ENCODE results near the gene SLC35A4.
"Not testable (repeated sequence)": the region's sequence is repeated elsewhere in the genome, so short reads cannot be mapped to it uniquely, and the experiment has no call there.

The SLC35A4 gene

DNA sequence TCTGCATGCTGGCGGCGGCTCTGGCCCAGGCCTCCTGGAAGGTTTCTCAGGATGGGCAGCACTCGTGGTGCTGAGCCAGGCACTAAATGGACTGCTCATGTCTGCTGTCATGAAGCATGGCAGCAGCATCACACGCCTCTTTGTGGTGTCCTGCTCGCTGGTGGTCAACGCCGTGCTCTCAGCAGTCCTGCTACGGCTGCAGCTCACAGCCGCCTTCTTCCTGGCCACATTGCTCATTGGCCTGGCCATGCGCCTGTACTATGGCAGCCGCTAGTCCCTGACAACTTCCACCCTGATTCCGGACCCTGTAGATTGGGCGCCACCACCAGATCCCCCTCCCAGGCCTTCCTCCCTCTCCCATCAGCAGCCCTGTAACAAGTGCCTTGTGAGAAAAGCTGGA is 3.2 kb downstream of the SLC35A4 start:
- peak overlapping the region; percentile 54 for H3K27ac Mint-ChIP-seq
- H3K9me3 Mint-ChIP-seq, result no peaks in the 10 kb centered on the region
- H3K4me1 Mint-ChIP-seq, result peaks cover 56% of the 10 kb centered on the region
- ATAC-seq (no peak), DNase-seq (ENCODE audit: low spot score in 2 of 2) (no peak)
- peak overlapping the region; percentile 82 for H3K4me3 Mint-ChIP-seq
- H3K36me3 Mint-ChIP-seq, result peaks cover 34% of the 10 kb centered on the region

DNA sequence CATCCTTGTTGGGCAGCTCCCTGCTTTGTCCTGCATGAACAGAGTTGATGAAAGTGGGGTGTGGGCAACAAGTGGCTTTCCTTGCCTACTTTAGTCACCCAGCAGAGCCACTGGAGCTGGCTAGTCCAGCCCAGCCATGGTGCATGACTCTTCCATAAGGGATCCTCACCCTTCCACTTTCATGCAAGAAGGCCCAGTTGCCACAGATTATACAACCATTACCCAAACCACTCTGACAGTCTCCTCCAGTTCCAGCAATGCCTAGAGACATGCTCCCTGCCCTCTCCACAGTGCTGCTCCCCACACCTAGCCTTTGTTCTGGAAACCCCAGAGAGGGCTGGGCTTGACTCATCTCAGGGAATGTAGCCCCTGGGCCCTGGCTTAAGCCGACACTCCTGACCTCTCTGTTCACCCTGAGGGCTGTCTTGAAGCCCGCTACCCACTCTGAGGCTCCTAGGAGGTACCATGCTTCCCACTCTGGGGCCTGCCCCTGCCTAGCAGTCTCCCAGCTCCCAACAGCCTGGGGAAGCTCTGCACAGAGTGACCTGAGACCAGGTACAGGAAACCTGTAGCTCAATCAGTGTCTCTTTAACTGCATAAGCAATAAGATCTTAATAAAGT is 3.9 kb downstream of the SLC35A4 start:
- DNase-seq (ENCODE audit: low spot score in 2 of 2) (peak in 1 of 2 donors; percentile 48), ATAC-seq (no peak)
- peaks cover 34% of the 10 kb centered on the region for H3K36me3 Mint-ChIP-seq
- H3K9me3 Mint-ChIP-seq, result no peaks in the 10 kb centered on the region
- peaks cover 55% of the 10 kb centered on the region for H3K4me1 Mint-ChIP-seq
- H3K4me3 Mint-ChIP-seq, result peak overlapping the region; percentile 35
- peak overlapping the region; percentile 84 for H3K27ac Mint-ChIP-seq

DNA sequence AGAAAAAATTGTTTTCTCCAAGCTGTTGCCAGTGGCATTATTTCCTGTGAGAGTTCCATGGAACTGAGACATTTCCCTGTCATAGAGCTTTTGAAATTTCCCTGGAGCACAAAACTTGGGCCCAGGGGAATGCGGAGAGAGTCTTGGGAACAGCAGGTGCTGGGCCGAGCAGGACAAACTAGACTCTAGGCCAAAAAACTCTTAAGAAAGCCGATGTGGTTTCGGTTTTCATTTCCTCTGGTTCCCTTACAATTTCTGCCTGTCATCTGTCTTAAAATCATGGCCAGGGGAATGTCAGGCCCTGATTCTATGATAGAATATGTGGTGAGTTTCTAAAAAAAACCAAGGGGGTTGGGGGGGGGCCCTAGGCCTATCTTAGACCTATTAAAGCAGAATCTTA is 4.6 kb downstream of the SLC35A4 start:
- no peaks in the 10 kb centered on the region for H3K9me3 Mint-ChIP-seq
- peak overlapping the region; percentile 84 for H3K27ac Mint-ChIP-seq
- ATAC-seq (no peak), DNase-seq (ENCODE audit: low spot score in 2 of 2) (no peak)
- peaks cover 29% of the 10 kb centered on the region for H3K36me3 Mint-ChIP-seq
- peaks cover 49% of the 10 kb centered on the region for H3K4me1 Mint-ChIP-seq
- peak overlapping the region; percentile 35 for H3K4me3 Mint-ChIP-seq

DNA sequence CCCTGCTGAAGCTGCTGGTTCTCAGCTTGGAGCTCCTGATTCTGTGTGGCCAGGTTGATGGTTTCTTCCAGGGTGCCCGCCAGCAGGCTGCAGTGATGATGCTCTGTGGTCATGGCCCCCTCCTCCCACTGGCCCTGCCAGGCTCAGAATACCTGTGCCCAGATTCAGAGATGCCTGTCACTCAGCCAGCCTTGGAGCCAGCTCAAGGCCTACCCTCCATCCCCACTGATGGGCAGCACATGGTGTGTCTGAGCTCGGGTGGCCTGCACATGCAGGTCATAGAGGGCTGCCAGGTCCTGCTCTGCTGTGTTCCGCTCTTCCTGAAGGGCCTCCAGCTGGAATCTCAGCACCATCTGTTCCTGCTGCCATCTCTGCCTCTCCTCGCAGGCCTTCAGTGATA is 5.4 kb downstream of the SLC35A4 start:
- H3K4me1 Mint-ChIP-seq, result peaks cover 47% of the 10 kb centered on the region
- peak overlapping the region; percentile 84 for H3K27ac Mint-ChIP-seq
- ATAC-seq (no peak), DNase-seq (ENCODE audit: low spot score in 2 of 2) (no peak)
- no peaks in the 10 kb centered on the region for H3K9me3 Mint-ChIP-seq
- H3K4me3 Mint-ChIP-seq, result no peak overlapping the region
- peaks cover 20% of the 10 kb centered on the region for H3K36me3 Mint-ChIP-seq

DNA sequence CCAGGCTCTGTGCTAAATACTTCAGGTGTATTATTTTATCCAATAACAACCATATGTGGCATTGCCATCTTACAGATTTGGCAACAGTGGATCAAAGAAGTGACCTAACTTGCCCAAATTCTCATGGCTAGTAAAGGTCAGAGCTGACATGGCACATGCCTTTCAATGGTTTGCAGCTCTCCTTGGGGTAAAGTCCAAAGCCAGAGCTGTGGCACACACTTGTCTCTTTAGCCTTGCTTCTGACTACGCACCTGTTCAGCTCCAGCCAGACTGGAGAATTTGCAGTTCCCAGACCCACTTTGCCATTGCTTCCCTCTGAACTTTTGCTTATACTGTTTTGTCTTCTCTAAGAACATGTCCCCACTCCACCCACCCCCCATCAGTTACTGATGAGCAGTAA is 5.9 kb downstream of the SLC35A4 start:
- ATAC-seq, result no peak
- Mint-ChIP-seq H3K4me1 (peaks cover 43% of the 10 kb centered on the region), H3K27ac (peak overlapping the region; percentile 84), H3K4me3 (no peak overlapping the region), H3K36me3 (peaks cover 16% of the 10 kb centered on the region), H3K9me3 (no peaks in the 10 kb centered on the region)
- no peak for DNase-seq (ENCODE audit: low spot score in 2 of 2)

DNA sequence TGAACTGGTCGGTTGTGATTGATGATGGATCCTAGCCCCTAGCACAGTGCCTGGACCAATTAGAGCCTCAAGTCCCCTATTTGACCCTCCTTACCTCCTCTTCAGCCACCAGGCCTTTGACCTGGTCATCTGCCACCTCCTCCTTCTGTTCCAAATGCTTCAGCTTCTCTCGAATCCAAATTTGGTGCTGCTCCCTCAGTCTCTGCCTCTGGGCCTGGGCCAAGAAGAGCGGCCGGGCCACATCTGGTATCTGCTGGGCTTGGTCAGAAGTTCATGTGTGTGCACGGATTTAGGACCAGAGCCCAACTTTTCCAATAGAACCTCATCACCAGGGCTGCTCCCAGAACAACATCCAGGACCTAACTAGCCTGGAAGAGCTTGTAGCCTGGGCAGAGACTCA is 6.5 kb downstream of the SLC35A4 start:
- no peak for ATAC-seq
- Mint-ChIP-seq H3K9me3 (no peaks in the 10 kb centered on the region), H3K4me1 (peaks cover 37% of the 10 kb centered on the region), H3K27ac (peak overlapping the region; percentile 84), H3K36me3 (peaks cover 16% of the 10 kb centered on the region), H3K4me3 (no peak overlapping the region)
- DNase-seq (ENCODE audit: low spot score in 2 of 2), result no peak

DNA sequence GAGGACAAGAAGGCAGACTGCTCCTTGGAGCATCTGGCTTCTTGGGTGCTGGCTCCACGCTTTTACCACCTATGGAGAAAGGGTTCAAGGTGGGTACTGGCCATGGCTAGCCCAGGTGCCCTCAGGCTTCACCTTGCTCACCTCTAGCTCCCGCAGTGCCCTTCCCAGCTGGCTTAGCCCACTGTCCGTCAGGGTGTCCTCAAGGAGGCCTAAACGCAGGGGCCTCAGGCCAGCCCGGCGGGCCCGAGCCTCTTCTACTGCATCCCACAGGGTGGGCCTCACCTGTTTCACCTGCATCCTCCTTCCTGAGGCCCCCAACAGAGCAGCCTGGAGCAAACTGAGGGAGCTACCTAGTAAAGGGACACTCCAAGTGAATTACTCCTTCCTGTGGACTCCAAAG is 9.1 kb downstream of the SLC35A4 start:
- Mint-ChIP-seq H3K4me1 (peaks cover 12% of the 10 kb centered on the region), H3K9me3 (no peaks in the 10 kb centered on the region), H3K36me3 (peaks cover 6% of the 10 kb centered on the region), H3K4me3 (no peak overlapping the region), H3K27ac (no peak overlapping the region)
- DNase-seq (ENCODE audit: low spot score in 2 of 2), result no peak
- no peak for ATAC-seq

DNA sequence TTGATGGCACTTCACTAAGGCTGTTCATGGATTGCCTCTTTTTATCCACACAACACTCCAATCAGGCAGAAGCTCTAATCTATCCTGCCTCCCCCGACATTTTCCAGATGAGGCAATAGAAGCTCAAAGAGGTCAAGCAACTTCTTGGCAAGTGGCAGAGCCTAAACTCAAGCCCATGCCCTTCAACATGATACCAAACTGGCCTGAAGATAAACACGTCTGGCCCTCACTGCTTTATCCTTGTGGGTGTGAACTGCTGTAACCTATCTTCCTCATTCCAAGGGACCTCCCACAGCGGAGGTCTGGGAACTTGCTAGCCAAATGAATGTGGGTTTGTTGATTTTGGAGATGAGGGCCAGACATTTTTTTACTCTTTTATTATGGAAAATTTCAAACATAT is 9.5 kb downstream of the SLC35A4 start:
- DNase-seq (ENCODE audit: low spot score in 2 of 2), result no peak
- H3K4me3 Mint-ChIP-seq, result no peak overlapping the region
- H3K9me3 Mint-ChIP-seq, result no peaks in the 10 kb centered on the region
- H3K4me1 Mint-ChIP-seq, result peaks cover 8% of the 10 kb centered on the region
- no peak overlapping the region for H3K27ac Mint-ChIP-seq
- H3K36me3 Mint-ChIP-seq, result peaks cover 6% of the 10 kb centered on the region
- no peak for ATAC-seq

DNA sequence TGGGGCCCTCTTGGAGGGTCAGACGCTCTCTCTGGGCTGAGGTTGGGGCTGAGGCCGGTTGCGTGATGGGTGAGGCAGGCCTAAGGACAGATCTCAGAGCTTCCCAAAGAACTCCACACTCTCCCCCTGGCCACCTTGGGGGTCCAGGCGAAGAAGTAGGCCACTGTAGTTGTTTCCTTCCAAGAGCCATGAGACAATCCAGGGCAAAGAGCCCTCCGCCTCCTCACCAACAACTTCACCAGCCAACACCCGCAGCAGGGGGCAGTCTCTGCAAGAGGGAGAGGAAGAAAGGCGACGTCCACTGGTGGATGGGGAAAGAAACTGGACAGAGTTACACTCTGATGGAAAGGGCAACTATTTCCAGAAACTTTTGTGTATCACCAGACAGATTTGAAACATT is 10.7 kb downstream of the SLC35A4 start:
- H3K9me3 Mint-ChIP-seq, result no peaks in the 10 kb centered on the region
- ATAC-seq, result no peak
- H3K4me1 Mint-ChIP-seq, result peaks cover 2% of the 10 kb centered on the region
- peak overlapping the region; percentile 37 for H3K27ac Mint-ChIP-seq
- no peak for DNase-seq (ENCODE audit: low spot score in 2 of 2)
- H3K36me3 Mint-ChIP-seq, result peaks cover 6% of the 10 kb centered on the region
- H3K4me3 Mint-ChIP-seq, result no peak overlapping the region

DNA sequence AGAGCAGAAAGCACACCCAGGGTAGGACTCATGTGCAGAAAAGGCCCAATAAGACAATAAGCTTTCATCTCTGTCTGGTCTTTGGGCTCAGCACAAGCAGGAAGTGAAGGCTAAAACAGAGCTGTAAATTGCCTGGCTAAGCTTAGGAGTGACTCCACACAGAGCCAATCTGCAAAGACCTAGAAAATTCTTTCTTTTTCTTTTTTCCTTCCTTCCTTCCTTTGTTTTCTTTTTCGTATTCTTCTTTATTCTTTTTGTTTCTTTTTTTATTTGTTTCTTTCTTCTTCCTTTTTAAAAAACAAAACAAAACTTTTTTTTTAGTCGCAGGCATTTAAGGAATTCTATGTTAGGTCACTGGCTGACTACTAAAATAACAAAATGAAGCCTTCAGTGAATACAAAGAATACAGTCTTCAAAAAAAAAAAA is 12.2 kb downstream of the SLC35A4 start:
- DNase-seq (ENCODE audit: low spot score in 2 of 2) (no peak), ATAC-seq (no peak)
- Mint-ChIP-seq H3K36me3 (no peaks in the 10 kb centered on the region), H3K27ac (peak overlapping the region; percentile 29), H3K9me3 (no peaks in the 10 kb centered on the region), H3K4me1 (no peaks in the 10 kb centered on the region), H3K4me3 (no peak overlapping the region)

DNA sequence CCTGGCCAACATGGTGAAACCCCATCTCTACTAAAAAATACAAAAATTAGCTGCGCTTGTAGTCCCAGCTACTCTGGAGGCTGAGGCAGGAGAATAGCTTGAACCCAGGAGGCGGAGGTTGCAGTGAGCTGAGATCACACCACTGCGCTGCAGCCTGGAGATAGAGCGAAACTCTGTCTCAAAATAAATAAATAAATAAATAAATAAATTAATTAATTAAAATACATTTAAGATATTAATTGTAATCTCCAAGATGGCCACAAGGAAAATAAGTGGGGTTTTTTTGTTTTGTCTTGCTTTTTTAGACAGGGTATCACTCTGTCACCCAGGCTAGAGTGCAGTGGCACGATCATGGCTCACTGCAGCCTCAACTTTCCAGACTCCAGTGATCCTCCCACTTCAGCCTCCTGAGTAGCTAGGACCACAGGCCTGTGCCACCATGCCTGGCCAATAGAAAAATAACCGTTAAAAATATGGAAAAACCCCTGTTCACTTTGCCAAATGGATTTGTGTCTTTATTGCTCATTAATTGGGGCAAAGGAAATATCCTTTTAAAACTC is 14.6 kb downstream of the SLC35A4 start:
- ATAC-seq, H3K27ac Mint-ChIP-seq, H3K4me1 Mint-ChIP-seq: not testable (repeated sequence)

DNA sequence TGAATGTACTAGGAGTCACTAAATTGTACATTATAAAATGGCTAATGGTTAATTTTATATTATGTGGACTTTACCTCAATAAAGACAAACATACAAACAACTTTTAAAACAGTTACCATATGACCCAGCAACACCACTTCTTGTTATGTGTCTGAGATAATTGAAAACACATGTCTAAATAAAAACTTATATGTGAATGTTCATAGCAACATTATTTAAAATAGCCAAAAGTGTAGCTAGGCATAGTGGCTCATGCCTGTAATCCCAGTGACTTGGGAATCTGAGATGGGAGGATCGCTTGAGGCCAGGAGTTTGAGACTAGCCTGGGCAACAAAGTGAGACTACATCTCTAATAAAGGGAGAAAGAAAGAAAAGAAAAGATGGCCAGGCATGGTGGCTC is 22.9 kb downstream of the SLC35A4 start:
- H3K4me1 Mint-ChIP-seq, result no peaks in the 10 kb centered on the region

More for the DNA sequence above, 14.6 kb downstream of the SLC35A4 start:
- H3K9me3 Mint-ChIP-seq; H3K4me3 Mint-ChIP-seq; DNase-seq (ENCODE audit: low spot score in 2 of 2); H3K36me3 Mint-ChIP-seq: not testable (repeated sequence)

DNA sequence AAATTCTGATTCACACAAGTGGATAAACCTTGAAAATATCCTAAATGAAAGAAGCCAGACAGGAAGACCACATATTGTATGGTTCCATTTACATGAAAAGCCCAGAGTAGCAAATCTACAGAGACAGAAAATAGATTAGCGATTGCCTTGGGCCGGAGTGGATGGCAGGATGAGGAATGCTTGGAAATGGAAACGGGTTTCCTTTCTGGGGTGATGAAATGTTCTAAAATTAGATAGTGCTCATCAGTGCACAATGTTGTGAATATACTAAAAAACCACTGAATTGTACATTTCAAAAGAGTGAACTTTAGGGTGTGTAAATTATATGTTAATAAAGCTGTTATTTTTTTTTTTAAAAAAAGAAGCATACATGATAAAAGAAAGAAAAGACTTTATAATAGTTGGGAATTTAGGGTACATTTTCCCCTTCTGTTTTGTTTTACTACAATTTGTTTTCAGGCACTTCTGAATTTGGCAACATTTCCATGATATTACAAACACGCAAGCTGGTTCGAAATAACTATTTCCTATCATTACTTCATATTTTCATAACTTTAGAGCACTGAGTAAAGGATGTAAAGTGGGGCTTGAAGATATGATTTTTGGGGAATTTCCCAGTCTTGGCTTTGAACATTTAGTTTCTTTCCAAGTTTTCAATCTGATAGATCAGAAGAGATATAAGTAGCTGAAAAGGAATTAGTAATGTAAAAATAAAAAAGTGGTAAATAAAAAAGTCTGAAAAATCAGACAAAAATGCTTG is 23.9 kb downstream of the SLC35A4 start:
- H3K27ac Mint-ChIP-seq, result no peak overlapping the region
- H3K4me1 Mint-ChIP-seq, result no peaks in the 10 kb centered on the region
- no peak overlapping the region for H3K4me3 Mint-ChIP-seq
- no peaks in the 10 kb centered on the region for H3K9me3 Mint-ChIP-seq
- DNase-seq (ENCODE audit: low spot score in 2 of 2) (no peak), ATAC-seq (no peak)
- no peaks in the 10 kb centered on the region for H3K36me3 Mint-ChIP-seq

More for the DNA sequence above, 22.9 kb downstream of the SLC35A4 start:
- no peak overlapping the region for H3K27ac Mint-ChIP-seq
- no peak for DNase-seq (ENCODE audit: low spot score in 2 of 2)
- ATAC-seq, result no peak
- no peaks in the 10 kb centered on the region for H3K36me3 Mint-ChIP-seq
- no peak overlapping the region for H3K4me3 Mint-ChIP-seq
- no peaks in the 10 kb centered on the region for H3K9me3 Mint-ChIP-seq

DNA sequence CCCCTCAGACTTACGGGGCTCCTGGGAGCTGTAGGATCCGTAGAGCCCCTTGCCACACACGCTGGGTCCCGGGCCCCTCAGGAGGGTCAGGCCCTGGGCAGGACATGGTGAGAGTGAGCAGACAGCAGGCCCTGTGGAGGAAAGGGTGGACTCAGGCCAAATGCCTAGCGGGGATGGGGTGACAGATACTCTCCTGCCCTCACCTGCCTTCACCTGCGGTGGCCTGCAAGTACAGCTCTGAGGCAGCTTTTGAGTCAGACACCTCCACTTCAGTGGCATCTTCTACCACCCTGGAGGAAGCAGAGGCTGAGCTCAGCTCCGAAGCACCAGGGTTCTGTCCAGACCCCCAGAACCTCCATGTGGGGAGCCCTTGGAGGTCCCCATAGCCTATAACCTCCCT is 26.2 kb downstream of the SLC35A4 start:
- no peak overlapping the region for H3K27ac Mint-ChIP-seq
- H3K4me1 Mint-ChIP-seq, result no peaks in the 10 kb centered on the region

DNA sequence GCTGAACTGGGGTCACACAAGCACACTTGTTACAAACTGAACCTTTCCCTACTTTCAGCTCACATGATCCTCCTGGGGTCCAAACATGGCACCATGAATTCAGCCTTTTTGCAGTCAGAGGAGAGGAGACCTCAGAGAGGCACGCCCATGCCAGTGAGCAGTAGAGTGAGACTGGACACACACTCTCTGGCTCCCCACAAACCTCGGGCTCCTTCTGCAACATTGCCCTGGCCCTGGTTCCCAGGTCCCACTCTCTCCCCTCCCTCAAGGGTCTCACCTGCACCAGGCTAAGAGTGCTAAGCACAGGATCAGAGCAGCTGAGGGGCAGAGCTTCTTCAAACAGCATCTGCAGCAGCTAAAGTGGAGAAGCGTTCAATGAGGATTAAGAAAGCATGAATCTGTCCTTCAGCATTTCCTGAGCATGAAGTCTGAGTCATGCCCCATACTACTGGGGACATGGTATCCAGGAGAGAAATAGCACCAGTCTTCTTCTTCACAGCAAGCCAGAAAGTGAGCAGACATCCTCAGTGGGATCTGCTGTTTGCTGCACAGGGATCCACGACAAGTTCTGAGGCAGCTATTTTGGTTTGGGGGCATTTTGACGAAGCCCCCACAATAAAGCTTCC is 27.2 kb downstream of the SLC35A4 start:
- no peak overlapping the region for H3K4me3 Mint-ChIP-seq
- ATAC-seq, result peak; percentile 26
- no peaks in the 10 kb centered on the region for H3K9me3 Mint-ChIP-seq
- no peaks in the 10 kb centered on the region for H3K4me1 Mint-ChIP-seq
- H3K36me3 Mint-ChIP-seq, result no peaks in the 10 kb centered on the region
- DNase-seq (ENCODE audit: low spot score in 2 of 2), result no peak
- no peak overlapping the region for H3K27ac Mint-ChIP-seq

More for the DNA sequence above, 26.2 kb downstream of the SLC35A4 start:
- no peaks in the 10 kb centered on the region for H3K36me3 Mint-ChIP-seq
- DNase-seq (ENCODE audit: low spot score in 2 of 2), result no peak
- no peak overlapping the region for H3K4me3 Mint-ChIP-seq
- no peak for ATAC-seq
- H3K9me3 Mint-ChIP-seq, result no peaks in the 10 kb centered on the region

Measured in stimulated activated effector memory CD8-positive, alpha-beta T cell treated with anti-CD3 and anti-CD28 coated beads, Interleukin-12 subunit alpha, Interleukin-12 subunit beta, amount 100 ng/mL, for 72 hours (primary cell).